GM13976 (cell line): ENCODE measurements around the gene TRPV3.
"Not testable (repeated sequence)": the region's sequence is repeated elsewhere in the genome, so short reads cannot be mapped to it uniquely, and the experiment has no call there.

Experiments used
- DNase-seq: peaks from one replicate; pipeline ENCODE4 v3.0.0; 2012; ENCODE audit warnings: low spot score
- in situ Hi-C: fragments of 300-500 bp; cut with MboI; formaldehyde crosslinking; loops from one replicate; pipeline ENCODE4 v1.12.0; 2022; ENCODE audit warnings: low sequenced_read_pairs, mixed read lengths, inconsistent platforms; ENCODE audit not compliant: unreplicated experiment
- TF ChIP-seq, protein P1 (sequence below): IDR thresholded peaks from 2 replicates; pipeline ENCODE4 v1.5.1; 2012; ENCODE audit warnings: borderline replicate concordance, mild to moderate bottlenecking; ENCODE audit not compliant: insufficient read depth; ENCODE audit errors: extremely low read depth, missing control alignments, control extremely low read depth

The TRPV3 gene

DNA sequence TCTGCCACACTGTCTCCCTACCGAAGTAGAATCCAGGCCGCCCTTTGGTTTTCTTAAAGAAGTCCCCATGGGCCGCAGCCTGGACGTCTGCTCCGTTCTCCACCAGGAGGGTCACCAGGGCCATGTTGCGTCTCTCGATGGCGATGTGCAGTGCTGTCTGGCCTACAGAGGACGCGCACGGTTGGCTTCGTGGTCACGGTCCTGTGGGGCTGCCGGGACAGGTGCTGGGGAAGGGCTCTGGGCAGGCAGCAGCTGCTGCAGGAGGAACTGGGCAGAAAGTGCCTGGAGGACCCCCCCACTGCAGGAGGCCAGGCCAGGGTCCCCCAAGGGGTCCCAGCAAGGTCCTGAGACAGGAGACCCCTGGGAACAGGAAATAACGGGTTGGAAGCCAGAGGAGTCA lies 32.6 kb upstream of the TRPV3 start:
- DNase-seq, result no peak
- TF ChIP-seq, protein P1, sequence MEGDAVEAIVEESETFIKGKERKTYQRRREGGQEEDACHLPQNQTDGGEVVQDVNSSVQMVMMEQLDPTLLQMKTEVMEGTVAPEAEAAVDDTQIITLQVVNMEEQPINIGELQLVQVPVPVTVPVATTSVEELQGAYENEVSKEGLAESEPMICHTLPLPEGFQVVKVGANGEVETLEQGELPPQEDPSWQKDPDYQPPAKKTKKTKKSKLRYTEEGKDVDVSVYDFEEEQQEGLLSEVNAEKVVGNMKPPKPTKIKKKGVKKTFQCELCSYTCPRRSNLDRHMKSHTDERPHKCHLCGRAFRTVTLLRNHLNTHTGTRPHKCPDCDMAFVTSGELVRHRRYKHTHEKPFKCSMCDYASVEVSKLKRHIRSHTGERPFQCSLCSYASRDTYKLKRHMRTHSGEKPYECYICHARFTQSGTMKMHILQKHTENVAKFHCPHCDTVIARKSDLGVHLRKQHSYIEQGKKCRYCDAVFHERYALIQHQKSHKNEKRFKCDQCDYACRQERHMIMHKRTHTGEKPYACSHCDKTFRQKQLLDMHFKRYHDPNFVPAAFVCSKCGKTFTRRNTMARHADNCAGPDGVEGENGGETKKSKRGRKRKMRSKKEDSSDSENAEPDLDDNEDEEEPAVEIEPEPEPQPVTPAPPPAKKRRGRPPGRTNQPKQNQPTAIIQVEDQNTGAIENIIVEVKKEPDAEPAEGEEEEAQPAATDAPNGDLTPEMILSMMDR, result no peak
- in situ Hi-C loops, result loop anchor here (5.0 kb wide), 1 partner anchor 52 kb away; no protein-coding TSS in a partner anchor

DNA sequence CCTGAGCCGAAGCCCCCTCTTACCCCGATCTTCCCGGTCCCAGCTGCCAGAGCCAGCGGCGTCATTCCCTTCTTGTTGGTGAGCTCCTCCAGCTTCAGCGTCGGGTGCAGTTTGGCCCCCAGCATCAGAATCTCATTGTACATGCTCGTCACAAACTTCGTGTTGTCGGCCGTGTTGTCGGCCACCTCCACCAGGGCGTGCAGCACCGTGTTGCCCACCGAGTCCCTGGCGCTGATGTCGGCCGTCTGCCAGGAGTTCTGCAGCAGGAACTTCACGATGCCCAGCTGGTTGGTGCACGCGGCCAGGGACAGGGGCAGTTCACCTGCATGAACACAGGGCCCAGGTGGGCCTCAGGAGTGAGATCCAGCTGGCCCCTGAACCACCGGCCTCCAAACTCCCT lies 32.2 kb upstream of the TRPV3 start:
- DNase-seq, result no peak
- TF ChIP-seq, protein P1, result no peak
- in situ Hi-C loops, result loop anchor here (5.0 kb wide), 1 partner anchor 53 kb away; no protein-coding TSS in a partner anchor

GRCh38 chr17:3585826-3586225 lies 28.2 kb upstream of the TRPV3 start:
- TF ChIP-seq, protein P1, result no peak
- DNase-seq, result no peak
- in situ Hi-C loops, result no loop called here

GRCh38 chr17:3583456-3583855 lies 25.8 kb upstream of the TRPV3 start:
- in situ Hi-C loops, result no loop called here
- no peak for DNase-seq
- TF ChIP-seq, protein P1, result no peak

GRCh38 chr17:3582915-3583314 lies 25.3 kb upstream of the TRPV3 start:
- no peak for DNase-seq
- in situ Hi-C loops, result no loop called here
- TF ChIP-seq, protein P1, result no peak

GRCh38 chr17:3578667-3579066 lies 21.1 kb upstream of the TRPV3 start:
- in situ Hi-C loops, DNase-seq: not testable (repeated sequence)

DNA sequence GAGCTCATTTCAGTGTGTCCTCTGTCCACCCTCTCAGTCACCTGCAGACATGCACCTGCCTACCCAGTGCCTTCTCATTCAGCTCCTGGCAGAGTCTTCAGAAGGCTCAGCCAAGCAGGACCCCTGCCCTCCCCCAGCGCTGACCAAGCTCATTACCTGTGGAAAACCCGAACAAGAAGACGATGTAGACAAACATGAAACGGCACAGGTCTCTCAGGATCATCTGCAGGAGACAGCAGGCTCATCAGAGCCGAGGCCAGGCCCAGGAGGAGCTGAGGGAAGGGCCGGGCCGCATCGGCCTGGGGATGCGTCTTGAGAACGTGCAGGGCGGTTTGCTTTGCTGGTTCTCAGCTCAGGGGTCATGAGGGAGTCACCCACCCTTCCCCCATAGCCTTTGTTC lies 19.4 kb upstream of the TRPV3 start:
- DNase-seq, result no peak
- in situ Hi-C loops, result no loop called here
- TF ChIP-seq, protein P1, result no peak
